Rectal smooth muscle tissue (tissue), 1 donor: Measurements from ENCODE around the gene LRRC9.
"Not testable (repeated sequence)": the region's sequence is repeated elsewhere in the genome, so short reads cannot be mapped to it uniquely, and the experiment has no call there.

Experiments
- H3K27ac ChIP-seq: one replicate; pipeline ENCODE4 v1.7.0; 2013; ENCODE audit warnings: low read depth, low read length, inconsistent platforms
- H3K27me3 ChIP-seq: one replicate; pipeline ENCODE4 v1.7.0; 2013; ENCODE audit warnings: low read length; ENCODE audit not compliant: control insufficient read depth, insufficient read depth
- H3K36me3 ChIP-seq: one replicate; pipeline ENCODE4 v1.7.0; 2013; ENCODE audit warnings: low read length; ENCODE audit not compliant: control insufficient read depth, insufficient read depth
- H3K4me1 ChIP-seq: one replicate; pipeline ENCODE4 v1.7.0; 2013; ENCODE audit warnings: low read length; ENCODE audit not compliant: control insufficient read depth, insufficient read depth
- H3K4me3 ChIP-seq: one replicate; pipeline ENCODE4 v1.7.0; 2013; ENCODE audit warnings: low read length
- H3K9ac ChIP-seq: one replicate; pipeline ENCODE4 v1.7.0; 2013; ENCODE audit warnings: low read length

LRRC9 gene

DNA sequence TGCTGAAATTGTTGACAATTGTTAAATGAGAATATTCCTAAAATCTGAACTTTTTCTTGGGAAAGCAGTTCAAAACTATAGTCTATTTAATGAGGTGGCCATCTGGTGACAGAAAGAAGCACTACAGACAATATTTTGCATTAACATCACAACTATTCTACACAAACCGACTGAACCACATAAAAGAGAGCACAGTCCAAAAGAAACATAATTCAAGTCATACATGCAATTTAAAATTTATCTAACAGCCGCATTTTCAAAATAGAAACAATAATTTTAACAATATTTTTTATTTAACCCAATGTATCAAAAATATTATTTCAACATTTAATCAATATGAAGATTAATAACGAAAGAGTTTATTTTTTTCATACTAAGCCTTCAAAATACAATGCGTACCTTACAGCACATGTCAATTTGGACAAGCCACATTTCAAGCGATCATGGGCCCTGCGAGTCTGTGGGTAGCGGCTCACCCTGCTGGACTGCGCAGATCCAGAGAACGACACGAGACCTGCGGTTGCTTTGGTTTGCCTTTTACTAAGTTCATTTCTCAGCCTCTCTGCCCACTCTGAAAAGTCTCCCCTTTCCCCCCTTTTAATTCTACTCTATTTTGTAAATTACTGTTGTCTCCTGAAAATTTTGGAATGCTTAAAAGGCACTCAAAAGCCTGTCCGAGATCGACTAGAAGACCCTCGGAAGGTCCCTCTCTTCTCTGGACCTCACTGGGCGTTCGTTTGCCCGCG, 947 bp upstream of the LRRC9 start:
- H3K9ac ChIP-seq, result no peak overlapping the region
- H3K27ac ChIP-seq, result no peak overlapping the region
- no peaks in the 10 kb centered on the region for H3K4me1 ChIP-seq
- H3K27me3 ChIP-seq, result no peaks in the 10 kb centered on the region
- no peaks in the 10 kb centered on the region for H3K36me3 ChIP-seq
- peak overlapping the region; percentile 53 for H3K4me3 ChIP-seq

DNA sequence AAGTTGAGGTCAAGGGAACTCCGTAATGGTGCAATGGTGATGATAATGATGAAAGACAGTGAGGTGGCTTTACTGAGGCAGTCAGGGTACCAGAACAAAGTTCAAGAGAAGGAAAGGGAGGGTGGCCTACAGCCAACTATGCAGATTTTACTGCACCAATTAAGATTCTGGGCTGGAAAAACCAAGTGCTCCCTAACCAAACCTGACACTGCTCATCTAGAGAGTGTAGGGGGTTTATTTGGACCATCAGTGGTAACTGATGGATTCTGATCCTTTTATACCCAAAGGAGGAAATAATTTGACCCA, 387 bp downstream of the LRRC9 start:
- Histone ChIP-seq H3K27me3 (no peaks in the 10 kb centered on the region), H3K4me3 (no peak overlapping the region), H3K9ac (no peak overlapping the region), H3K4me1 (no peaks in the 10 kb centered on the region), H3K36me3 (no peaks in the 10 kb centered on the region), H3K27ac (no peak overlapping the region)

DNA sequence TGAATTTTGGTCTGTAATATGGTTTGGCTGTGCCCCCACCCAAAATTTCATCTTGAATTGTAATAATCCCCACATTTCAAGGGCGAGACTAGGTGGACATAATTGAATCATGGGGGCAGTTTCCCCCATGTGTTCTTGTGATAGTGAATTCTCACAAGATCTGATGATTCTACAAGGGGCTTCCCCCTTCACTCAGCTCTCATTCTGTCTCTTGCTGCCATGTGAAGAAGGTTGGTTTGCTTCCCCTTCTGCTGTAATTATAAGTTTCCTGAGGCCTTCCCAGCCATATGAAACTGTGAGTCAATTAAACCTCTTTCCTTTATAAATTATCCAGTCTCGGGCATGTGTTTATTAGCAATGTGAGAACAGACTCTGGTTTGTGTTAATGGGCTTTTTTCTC, 5.9 kb downstream of the LRRC9 start:
- Histone ChIP-seq H3K4me3 (no peak overlapping the region), H3K27ac (no peak overlapping the region), H3K9ac (no peak overlapping the region), H3K27me3 (no peaks in the 10 kb centered on the region), H3K4me1 (no peaks in the 10 kb centered on the region), H3K36me3 (no peaks in the 10 kb centered on the region)

DNA sequence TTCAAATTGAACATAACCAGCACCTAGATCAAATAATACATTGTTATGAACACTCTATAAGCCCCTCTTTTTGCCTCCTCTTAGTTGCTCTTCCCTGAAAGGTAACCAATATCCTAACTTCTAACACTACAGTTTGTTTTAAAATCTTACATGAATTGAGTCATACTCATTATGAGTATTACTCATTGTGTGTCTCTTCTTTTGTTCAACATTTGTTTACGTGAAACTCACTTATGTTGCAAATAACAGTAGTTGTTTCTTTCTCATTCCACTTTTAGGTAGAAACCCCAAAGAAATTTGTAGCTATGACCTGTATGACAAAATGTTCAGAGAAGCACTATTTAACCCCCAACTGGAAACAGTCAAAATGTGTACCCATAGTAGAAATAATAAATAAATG, 6.6 kb downstream of the LRRC9 start:
- Histone ChIP-seq H3K27ac (no peak overlapping the region), H3K27me3 (no peaks in the 10 kb centered on the region), H3K9ac (no peak overlapping the region), H3K4me1 (no peaks in the 10 kb centered on the region), H3K36me3 (no peaks in the 10 kb centered on the region), H3K4me3 (no peak overlapping the region)

DNA sequence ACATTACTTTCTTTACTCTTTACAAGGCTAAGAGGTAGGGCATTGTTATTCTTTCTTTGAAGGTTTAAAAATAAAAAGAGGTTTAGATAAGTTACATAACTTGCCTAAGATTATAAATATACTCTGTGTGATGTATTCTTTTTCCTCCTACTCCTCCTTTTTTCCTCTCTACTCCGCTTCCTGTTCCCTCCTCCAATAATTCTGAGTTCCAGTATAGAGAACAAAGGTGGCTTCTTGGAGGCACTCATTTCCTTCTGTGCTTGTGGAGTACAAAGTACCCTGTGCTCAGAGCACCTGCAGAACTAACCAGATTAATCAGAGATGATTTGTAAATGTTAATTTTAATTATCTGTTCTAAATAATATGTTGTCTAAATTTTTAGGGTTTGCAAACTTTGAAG, 11.3 kb downstream of the LRRC9 start:
- Histone ChIP-seq H3K27me3 (no peaks in the 10 kb centered on the region), H3K4me3 (no peak overlapping the region), H3K27ac (no peak overlapping the region), H3K9ac (no peak overlapping the region), H3K4me1 (no peaks in the 10 kb centered on the region), H3K36me3 (no peaks in the 10 kb centered on the region)

DNA sequence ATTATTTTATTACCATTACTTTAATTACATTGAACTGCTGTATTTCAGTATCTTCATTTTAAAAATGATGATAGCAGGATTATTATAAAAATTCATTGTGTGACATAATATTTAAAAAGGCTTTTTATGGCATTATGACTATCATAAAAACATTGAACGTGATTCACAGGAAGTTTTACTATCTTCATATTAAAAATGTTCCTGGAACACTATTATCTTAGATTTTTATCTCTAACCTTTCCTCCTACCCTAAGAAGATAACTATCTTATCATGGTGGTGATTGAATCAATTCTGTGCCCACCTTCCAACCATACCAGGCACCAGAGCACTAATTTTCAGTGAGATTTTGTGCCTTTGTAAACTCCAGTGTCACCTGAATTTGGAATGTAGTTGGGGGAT, 16.2 kb downstream of the LRRC9 start:
- Histone ChIP-seq H3K27ac (no peak overlapping the region), H3K4me3 (no peak overlapping the region)

DNA sequence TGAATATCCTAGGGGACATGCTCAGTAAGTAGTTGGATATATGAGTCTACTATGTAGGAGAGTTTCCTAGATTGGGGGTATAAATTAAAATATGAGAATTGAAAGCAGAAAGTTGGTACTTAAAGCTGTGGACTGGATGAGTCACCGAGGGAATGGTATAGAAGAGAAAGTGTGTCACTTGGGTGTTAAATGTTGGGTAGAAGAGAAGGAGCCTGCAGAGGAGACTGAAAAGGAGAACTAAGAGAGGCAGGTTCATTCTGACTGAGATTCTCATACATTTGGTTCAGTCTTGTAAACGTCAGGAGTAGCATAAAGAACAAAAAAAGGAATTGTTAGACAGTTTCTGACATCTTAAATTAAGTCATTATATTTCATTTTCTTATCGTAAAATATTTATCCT, 19.9 kb downstream of the LRRC9 start:
- Histone ChIP-seq H3K36me3 (no peaks in the 10 kb centered on the region), H3K9ac (no peak overlapping the region), H3K4me3 (no peak overlapping the region), H3K27me3 (no peaks in the 10 kb centered on the region), H3K4me1 (no peaks in the 10 kb centered on the region), H3K27ac (no peak overlapping the region)

More for the DNA sequence above, 16.2 kb downstream of the LRRC9 start:
- Histone ChIP-seq H3K27me3 (no peaks in the 10 kb centered on the region), H3K36me3 (no peaks in the 10 kb centered on the region), H3K9ac (no peak overlapping the region), H3K4me1 (no peaks in the 10 kb centered on the region)

DNA sequence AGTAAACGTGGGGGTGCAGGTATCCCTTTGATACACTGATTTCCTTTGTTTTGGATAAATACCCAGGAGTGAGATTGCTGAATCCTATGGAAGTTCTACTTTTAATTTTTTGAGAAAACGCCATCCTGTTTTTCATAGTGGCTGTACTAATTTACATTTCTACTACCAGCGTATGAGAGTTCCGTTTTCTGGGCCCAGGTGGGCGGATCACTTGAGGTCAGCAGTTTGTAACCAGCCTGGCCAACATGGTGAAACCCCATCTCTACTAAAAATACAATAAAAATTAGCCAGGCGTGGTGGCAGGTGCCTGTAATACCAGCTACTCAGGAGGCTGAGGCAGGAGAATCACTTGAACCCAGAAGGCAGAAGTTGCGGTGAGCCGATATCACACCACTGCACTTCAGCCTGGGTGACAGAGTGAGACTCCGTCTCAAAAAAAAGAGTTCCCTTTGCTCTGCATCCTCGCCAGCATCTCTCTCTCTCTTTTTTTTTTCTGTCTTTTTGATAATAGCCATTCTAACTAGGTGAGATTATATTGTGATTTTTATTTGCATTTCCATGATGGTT, 22.4 kb downstream of the LRRC9 start:
- not testable (repeated sequence) for H3K4me3 ChIP-seq, H3K27me3 ChIP-seq, H3K4me1 ChIP-seq, H3K27ac ChIP-seq, H3K36me3 ChIP-seq, H3K9ac ChIP-seq

DNA sequence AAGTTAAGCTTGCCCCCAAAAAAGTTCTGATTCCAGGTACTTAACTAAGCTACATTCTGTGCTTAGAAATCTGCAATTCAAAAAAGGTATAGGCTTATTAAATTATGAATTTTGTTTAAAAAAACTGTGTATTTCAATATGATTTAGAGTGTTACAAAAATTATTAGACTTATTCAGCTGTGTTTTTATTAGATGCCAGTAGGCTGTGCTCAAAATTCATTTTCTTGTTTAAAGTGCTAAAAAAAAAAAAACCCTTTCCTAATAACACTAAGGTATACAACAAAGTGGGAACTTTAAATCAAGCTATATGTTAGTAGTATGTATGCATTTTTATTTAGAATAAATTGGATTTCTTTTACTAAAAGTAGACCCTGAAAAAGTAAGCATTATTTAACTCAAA, 25.0 kb downstream of the LRRC9 start:
- Histone ChIP-seq H3K4me3 (no peak overlapping the region), H3K36me3 (no peaks in the 10 kb centered on the region), H3K27me3 (no peaks in the 10 kb centered on the region), H3K9ac (no peak overlapping the region), H3K4me1 (no peaks in the 10 kb centered on the region), H3K27ac (no peak overlapping the region)

DNA sequence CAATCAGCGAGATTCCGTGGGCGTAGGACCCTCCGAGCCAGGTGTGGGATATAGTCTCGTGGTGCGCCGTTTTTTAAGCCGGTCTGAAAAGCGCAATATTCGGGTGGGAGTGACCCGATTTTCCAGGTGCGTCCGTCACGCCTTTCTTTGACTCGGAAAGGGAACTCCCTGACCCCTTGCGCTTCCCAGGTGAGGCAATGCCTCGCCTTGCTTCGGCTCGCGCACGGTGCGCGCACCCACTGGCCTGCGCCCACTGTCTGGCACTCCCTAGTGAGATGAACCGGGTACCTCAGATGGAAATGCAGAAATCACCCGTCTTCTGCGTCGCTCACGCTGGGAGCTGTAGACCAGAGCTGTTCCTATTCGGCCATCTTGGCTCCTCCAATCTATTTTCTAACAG, 32.2 kb downstream of the LRRC9 start:
- not testable (repeated sequence) for H3K27ac ChIP-seq, H3K9ac ChIP-seq, H3K4me3 ChIP-seq, H3K27me3 ChIP-seq, H3K36me3 ChIP-seq, H3K4me1 ChIP-seq

DNA sequence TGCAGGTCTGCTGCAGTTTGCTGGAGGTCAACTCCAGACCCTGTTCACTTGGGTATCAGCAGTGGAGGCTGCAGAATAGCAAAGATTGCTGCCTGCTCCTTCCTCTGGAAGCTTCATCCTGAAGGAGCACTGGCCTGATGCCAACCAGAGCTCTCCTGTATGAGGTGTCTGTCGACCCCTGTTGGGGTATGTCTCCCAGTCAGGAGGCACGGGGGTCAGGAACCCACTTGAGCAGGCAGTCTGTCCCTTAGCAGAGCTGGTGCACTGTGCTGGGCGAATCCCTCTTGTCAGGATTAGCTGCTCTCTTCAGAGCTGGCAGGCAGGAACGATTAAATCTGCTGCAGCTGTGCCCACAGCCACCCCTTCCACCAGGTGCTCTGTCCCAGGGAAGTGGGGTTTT, 37.9 kb downstream of the LRRC9 start:
- H3K36me3 ChIP-seq, result not testable (repeated sequence)

DNA sequence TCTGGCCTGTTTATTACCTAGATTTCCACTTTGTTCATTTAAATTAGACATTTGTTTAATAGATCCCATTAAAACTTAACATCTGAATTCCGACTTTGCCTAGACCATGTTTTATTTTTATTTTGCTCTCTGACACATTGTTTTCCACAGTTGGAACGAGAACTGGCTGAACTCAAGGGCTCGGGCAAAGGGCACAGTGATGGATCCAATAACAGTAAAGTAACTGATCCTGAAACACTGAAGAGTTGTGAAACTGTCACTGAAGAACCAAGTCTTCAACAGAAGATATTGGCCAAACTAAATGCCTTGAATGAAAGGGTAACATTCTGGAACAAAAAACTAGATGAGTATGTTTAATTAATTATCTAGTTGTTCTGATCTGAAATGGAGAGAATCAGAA, 39.7 kb downstream of the LRRC9 start:
- Histone ChIP-seq H3K4me3 (no peak overlapping the region), H3K27me3 (no peaks in the 10 kb centered on the region), H3K4me1 (no peaks in the 10 kb centered on the region), H3K9ac (no peak overlapping the region), H3K36me3 (no peaks in the 10 kb centered on the region), H3K27ac (no peak overlapping the region)

More for the DNA sequence above, 37.9 kb downstream of the LRRC9 start:
- not testable (repeated sequence) for H3K27me3 ChIP-seq, H3K27ac ChIP-seq, H3K4me3 ChIP-seq, H3K9ac ChIP-seq, H3K4me1 ChIP-seq

DNA sequence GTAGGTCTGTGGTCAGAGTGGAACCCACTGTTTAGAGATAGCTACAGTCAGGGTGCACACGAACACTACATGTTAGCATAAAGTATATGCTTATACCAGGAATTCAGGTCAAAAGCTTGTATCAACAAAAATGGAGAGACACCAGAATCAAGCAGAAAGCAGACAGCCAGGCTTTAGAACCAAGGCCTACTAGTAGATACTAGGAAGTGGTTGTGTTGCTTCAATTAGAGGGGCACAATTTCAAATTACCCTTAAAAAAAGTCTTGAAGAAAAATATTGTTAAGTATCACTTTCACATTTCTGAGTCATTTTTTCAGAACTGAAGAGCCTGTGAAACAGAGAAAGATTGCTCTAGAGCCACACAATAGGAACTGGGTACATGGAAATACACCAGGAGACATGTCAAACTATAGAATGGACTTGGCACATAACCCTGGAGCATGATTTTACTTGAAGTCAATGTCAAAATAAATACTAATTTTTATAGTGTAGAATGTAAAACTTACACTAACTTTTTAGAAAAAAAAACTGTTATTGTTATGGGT, 41.6 kb downstream of the LRRC9 start:
- H3K27ac ChIP-seq, result no peak overlapping the region

More for the DNA sequence above, 41.6 kb downstream of the LRRC9 start:
- Histone ChIP-seq H3K4me1 (no peaks in the 10 kb centered on the region), H3K36me3 (no peaks in the 10 kb centered on the region), H3K4me3 (no peak overlapping the region), H3K27me3 (no peaks in the 10 kb centered on the region), H3K9ac (no peak overlapping the region)
